Middle frontal gyrus (tissue), 1 donor: Measurements from ENCODE around the gene NXT2.
"Not testable (repeated sequence)": the region's sequence is repeated elsewhere in the genome, so short reads cannot be mapped to it uniquely, and the experiment has no call there.

Source experiments
- DNase-seq: peaks from one replicate; pipeline ENCODE4 v3.0.0-alpha.2; 2015; ENCODE audit warnings: low spot score; ENCODE audit errors: extremely low spot score

NXT2 gene

DNA sequence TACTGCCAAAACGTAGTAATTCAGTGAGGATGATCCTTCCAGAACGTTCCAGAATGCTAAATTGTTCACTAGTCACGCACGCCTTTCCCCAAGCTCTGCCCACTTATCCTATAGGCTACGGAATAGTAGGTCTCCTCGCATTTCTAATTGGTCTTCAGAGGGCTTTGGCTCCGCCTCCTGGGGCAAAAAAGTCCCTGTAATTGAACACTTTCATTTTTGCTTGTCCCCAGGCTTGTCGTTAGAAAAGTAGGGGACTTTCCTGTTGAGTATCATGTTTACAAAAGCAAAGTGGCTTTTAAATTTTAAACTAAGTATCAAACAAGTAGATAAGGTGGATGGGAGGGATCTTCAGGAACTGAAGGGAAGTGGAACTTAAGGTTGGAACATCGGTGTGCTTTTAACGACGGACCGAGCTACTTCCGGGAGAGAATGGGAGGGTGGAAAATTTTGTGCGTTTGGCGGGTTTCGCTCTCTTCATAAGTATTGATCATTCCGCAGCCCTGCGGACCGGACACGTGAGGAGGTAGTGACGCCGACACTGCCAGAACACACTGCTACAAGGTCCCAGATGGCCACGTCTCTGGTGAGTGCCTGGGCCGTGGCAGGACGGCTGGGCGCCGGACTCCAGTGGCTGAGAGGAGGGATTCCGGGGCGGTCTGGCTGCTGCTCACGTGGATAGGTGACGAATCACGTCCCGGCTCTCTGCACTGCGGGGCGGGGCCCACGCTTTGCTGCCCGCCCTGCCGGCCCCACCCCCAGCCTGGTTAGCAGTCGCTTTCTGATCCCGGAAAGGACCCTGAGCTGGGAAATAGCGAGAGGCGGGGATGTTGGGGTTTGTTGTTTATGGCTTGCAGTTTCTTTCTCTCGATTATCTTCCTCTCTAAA is at the start of gene NXT2:
TSS of gene NXT2 (plus strand) at position 406 of the 885 bp plus-strand sequence. CDS start at position 569, 163 bp downstream.
- DNase-seq = peak; percentile 71

- DNase-seq = no peak
Measured at GRCh38 chrX:109487640-109488039, 49.0 kb upstream of the NXT2 start.

DNA sequence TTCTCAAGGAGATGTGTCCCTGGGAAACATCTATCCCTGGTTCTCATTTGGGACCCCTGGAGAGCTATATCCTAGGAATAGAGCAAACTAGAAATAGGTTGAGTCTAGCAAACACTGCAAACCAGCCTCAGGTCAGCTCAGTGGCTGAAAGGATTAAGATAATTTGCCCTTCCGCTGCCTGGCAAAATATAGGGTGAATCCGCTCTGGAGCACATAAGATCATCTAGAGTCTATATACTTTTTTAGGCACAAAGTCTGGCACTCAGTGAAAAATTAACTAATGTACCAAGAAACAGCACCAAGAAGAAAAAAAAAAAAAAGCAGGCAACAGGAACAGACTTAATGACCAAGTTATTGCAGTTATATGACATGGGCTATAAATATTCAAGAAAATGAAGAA is 47.5 kb upstream of the NXT2 start:
- DNase-seq = no peak

DNA sequence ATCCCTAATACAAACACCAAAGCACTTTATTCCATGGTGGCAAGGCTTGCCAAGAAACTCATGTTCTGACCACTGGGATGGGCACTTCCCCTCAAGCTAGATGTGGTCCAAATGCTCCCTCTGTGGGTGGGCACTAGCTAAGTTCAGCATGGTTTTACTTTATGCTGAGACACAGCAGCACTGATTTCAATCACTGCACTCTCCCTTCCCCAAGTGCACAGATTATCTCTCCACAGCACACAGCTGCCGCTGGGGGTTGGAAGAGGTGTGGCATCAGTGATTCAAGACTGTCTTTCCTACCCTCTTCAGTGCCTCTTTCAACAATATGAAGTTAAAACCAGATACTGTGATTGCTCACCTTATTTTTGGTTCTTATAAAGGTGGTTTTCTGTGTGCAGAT is 38.2 kb upstream of the NXT2 start:
- DNase-seq = no peak

DNA sequence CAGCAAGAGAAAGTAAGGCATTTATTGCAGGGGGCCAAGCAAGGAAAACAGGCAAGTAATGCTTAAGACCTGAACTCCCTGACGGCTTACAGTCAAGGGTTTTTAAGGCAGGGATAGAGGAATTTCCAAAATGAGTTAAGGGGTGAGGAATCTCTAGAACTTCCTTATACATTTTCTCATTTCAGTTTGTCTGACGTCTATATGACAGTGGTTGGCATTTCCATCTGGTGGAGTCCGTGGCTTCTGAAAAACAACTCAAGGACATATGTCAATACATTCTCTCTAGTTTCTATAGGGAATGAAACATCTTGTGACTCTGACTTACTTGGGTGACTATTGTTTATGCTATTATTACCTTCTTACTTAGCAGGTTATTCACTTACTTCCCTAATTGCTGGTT is 35.5 kb upstream of the NXT2 start:
- DNase-seq = no peak

DNA sequence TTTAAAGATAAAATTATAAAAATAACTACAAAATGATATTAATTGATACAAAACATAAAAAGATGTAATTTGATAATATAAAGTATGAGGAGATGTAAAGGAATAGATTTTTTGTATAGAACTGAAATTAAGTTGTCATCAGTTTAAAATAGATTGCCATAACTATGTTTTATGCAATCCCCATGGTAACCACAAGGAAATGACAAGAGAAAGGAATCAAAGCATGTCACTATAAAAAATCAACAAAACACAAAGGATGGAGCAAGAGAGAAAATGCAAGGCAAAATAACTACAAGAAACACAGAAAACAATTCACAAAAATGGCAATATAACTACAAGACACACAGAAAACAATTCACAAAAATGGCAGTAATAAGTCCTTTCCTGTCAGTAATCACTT is 27.7 kb upstream of the NXT2 start:
- no peak for DNase-seq

DNA sequence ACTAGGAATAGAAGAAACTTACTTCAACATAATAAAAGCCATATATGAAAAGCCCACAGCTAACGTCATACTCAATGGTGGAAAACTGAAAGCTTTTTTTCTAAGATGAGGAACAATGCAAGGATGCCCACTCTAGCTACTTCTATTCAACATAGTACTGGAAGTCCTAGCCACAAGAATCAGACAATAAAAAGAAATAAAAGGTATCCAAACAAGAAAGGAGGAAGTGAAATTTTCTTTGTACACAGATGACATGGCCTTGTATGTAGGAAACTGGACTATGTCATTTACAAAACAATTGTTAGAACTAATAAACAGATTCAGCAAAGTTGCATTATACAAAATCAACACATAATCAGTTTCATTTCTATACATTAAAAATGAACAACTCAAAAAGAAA is 25.5 kb upstream of the NXT2 start:
- DNase-seq = no peak

- no peak for DNase-seq
Measured at GRCh38 chrX:109519001-109519400, 17.6 kb upstream of the NXT2 start.

GRCh38 chrX:109533005-109533404 is 3.6 kb upstream of the NXT2 start:
- no peak for DNase-seq

DNA sequence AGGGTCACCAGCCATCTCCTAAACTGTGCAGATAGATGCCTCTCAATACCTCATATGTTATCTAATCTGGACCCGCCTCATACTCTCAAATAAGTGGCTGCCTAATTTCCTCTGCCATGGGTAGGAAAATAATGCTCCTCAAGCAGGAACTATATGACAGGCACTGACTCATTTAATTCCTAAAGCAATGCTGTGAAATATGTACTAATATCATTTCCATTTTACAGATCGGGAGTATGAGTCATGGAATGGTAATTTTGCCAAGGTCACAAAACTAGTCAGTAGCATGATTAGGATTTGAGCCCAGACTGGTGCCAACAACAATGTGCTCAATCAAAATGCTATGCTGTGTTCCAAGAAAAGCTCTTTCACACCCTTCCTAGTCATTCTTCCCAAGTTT is 3.0 kb upstream of the NXT2 start:
- no peak for DNase-seq

DNA sequence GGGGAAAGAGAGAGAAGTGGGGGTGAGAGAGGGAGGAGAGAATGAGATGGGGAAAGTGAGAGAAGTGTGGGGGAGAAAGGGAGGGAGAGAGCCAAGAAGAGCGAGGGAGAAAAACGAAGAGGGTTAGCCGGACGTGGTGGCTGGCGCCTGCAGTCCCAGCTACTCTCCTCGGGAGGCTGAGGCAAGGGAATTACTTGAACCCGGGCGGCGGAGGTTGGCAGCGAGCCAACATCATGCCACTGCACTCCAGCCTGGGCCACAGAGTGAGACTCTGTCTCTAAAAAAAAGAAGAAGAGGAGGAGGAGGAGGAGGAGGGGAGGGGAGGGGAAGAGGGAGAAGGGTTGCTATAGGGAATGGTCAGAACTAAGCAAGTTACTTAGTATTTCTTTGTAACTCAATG is 1.7 kb upstream of the NXT2 start:
- DNase-seq = no peak

DNA sequence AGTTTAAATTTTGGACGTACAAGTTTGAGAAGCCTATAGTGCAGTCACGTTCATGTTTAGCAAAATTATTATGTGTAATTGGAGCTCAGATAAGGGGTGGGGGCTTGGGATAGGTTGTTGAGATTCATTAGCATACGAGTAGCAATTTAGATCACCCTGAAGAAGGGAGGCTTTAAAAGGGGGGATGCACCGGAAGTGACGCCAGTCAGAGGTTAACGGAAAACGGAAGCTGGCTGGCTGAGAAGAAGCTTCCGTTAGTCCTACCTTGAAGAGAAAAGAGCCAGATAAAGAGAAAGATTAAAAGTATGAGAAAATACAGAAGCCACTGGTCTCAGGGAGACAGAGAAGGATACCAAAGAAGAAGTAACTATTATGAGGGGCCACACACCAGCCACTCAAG is 1.1 kb upstream of the NXT2 start:
- DNase-seq = no peak

- no peak for DNase-seq
Measured at GRCh38 chrX:109537324-109537665, 651 bp downstream of the NXT2 start.

DNA sequence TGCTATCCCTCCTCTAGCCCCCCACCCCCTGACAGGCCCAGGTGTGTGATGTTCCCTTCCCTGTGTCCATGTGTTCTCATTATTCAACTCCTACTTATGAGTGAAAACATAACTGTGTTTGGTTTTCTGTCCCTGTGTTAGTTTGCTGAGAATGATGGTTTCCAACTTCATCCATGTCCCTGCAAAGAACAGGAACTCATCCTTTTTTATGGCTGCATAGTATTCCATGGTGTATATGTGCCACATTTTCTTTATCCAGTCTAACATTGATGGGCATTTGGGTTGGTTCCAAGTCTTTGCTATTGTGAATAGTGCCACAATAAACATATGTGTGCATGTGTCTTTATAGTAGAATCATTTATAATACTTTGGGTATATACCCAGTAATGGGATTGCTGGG is 2.4 kb downstream of the NXT2 start:
- not testable (repeated sequence) for DNase-seq

DNA sequence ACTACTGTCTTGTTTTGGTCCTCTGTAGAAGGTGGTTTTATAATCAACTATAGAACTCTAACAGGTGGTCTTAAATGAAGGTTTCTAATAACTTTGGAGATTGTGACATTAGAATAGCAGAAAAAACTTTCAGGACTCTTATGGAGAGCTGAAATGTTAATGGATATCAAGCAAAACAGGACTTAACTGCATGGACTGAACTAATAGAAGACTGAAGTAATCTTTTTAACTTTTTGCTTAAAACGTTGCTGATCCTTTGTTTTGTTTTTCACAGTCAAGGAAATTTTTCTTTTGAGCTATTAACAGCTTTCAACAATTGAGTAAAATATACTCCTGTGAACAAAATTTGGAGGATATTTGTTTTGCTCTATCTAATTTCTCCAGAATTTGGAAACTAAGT is 17.2 kb downstream of the NXT2 start:
- no peak for DNase-seq

DNA sequence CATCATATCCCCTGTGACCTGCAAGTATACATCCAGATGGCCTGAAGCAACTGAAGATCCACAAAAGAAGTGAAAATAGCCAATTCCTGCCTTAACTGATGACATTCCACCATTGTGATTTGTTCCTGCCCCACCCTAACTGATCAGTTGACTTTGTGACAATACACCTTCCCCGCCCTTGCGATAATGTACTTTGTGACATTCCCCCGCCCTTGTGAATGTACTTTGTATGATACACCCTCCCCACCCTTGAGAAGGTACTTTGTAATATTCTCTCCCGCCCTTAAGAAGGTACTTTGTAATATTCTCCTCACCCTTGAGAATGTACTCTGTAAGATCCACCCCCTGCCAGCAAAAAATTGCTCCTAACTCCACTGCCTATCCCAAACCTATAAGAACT is 39.4 kb downstream of the NXT2 start:
- DNase-seq = not testable (repeated sequence)

DNA sequence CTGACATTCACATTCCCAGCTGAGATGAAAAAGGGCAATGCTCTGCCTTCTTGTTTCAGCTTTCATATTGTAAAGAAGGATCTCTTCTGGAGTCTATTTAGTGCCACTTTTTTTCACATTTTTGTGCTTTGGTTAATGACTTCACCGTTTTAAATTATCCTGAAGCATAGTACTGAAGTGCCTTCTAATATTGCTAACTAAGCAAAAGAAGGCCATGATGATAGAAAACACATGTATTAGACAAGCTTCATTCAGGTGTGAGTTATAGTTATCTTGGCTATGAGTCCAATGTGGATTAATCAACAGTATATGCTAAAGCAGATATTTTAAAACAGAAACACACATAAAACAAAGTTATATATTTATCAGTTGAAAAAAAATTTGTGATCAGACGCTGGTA is 40.4 kb downstream of the NXT2 start:
- DNase-seq = no peak

- DNase-seq = no peak
Measured at GRCh38 chrX:109578916-109579315, 42.3 kb downstream of the NXT2 start.

DNA sequence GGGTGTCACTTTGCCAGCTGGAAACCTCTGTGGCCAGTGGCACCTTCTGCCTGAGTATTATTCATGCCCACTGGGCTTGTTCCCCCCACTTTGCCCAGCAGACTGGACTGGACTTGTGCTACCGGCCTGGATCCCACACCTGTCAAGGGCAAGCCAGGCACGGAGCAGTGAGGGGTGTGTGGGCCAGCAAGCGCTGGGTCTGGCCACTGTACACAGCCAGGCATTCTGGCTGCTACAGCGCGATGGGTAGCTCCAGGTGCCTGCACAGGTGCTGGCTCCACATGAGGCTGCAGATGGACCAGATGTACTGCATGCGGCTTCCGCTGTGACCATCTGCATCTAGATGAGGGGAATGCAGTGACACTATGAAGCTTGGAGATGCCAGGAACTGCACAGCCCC is 48.8 kb downstream of the NXT2 start:
- DNase-seq = no peak

- no peak for DNase-seq
Measured at GRCh38 chrX:109590176-109590575, 53.5 kb downstream of the NXT2 start.
